Skeletal muscle tissue (tissue), 4 donors: ENCODE results near the gene NIPBL. TPM values are rescaled to one million over a fixed set of nuclear protein-coding genes. Genes with fewer than 3 reads are reported as not detected.

Source experiments
- H3K27ac ChIP-seq: one replicate; pipeline ENCODE4 v1.7.0; 2013; ENCODE audit warnings: mild to moderate bottlenecking, low read depth, low read length, inconsistent platforms
- H3K27me3 ChIP-seq, 3 donors: one replicate each; pipeline ENCODE4 v1.7.0; 2013; ENCODE audit warnings: low read length in 3 of 3; ENCODE audit not compliant: control insufficient read depth in 3 of 3, insufficient read depth in 3 of 3
- H3K36me3 ChIP-seq, 3 donors: one replicate each; pipeline ENCODE4 v1.7.0; 2013; ENCODE audit warnings: low read length in 3 of 3; ENCODE audit not compliant: control insufficient read depth in 3 of 3, insufficient read depth in 3 of 3
- H3K4me1 ChIP-seq, 3 donors: one replicate each; pipeline ENCODE4 v1.7.0; 2013; ENCODE audit warnings: low read length in 3 of 3, mild to moderate bottlenecking in 3 of 3; ENCODE audit not compliant: control insufficient read depth in 3 of 3, insufficient read depth in 3 of 3
- H3K4me3 ChIP-seq, 3 donors: one replicate each; pipeline ENCODE4 v1.7.0; 2013; ENCODE audit warnings: low read length in 3 of 3
- H3K9ac ChIP-seq, 3 donors: one replicate each; pipeline ENCODE4 v1.7.0; 2013; ENCODE audit warnings: low read length in 3 of 3, mild to moderate bottlenecking in 3 of 3, moderate library complexity in 2 of 3, low read depth in 1 of 3
- H3K9me3 ChIP-seq, 3 donors: one replicate each; pipeline ENCODE4 v1.7.0; 2013; ENCODE audit warnings: low read length in 3 of 3; ENCODE audit not compliant: control insufficient read depth in 3 of 3
- total RNA-seq: library from RNA; depleted of rRNA; stranded (reverse); fragments of >200 nt; gene quantifications from one replicate; pipeline ENCODE4 v1.2.3, GENCODE V29; 2014
- donor health status: Osteomylitis.

Gene NIPBL
- total RNA-seq, 1 donor from 2014 or later, result 36.5 TPM

DNA sequence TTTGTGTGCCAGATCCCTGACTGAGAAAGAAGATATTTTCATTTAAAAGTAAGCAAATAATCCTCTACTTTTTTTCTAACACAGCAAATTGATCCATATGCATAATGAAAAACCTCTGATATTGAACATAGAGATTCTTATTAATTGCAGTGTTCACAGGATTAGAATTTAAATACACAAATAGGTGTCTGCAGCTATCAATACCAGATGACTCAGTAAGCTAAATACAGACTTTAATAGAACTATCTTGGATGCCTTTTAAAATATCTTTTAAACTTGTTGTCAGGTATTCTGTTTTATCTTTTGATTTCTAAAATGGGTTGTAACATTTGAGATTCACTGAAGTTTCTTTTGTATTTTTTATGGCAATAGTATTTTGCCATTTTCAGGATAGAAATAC is 43.1 kb downstream of the NIPBL start:
- H3K27ac ChIP-seq, result no peak overlapping the region
- peaks cover 4 to 7% (median 4%) of the 10 kb centered on the region in 3 donors for H3K4me1 ChIP-seq

DNA sequence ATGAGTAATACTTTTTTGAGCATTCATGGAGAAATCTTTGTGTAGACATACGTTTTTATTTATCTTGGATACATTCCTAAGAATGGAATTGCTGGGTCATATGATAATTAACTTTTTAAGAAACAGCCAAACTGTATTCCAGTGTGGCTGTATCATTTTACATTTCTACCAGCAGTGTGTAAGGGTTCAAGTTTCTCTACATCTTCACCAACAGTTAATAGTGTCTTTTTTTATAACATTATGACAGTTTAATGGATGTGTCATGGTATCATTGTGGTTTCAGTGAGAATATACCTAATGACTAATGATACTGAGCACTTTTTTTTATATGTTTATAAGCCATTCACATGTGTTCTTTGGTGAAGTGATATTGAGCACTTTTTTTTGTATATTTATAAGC is 52.4 kb downstream of the NIPBL start:
- Histone ChIP-seq H3K4me1 (peaks cover 0 to 10% (median 3%) of the 10 kb centered on the region in 3 donors), H3K27ac (no peak overlapping the region), H3K9me3 (no peaks in the 10 kb centered on the region), H3K4me3 (no peak overlapping the region), H3K9ac (no peak overlapping the region), H3K27me3 (no peaks in the 10 kb centered on the region), H3K36me3 (no peaks in the 10 kb centered on the region)

More for the DNA sequence above, 43.1 kb downstream of the NIPBL start:
- no peak overlapping the region for H3K4me3 ChIP-seq
- no peaks in the 10 kb centered on the region for H3K9me3 ChIP-seq
- H3K27me3 ChIP-seq, result no peaks in the 10 kb centered on the region
- H3K9ac ChIP-seq, result peak overlapping the region in 1 of 3 donors; percentile 35
- no peaks in the 10 kb centered on the region for H3K36me3 ChIP-seq

DNA sequence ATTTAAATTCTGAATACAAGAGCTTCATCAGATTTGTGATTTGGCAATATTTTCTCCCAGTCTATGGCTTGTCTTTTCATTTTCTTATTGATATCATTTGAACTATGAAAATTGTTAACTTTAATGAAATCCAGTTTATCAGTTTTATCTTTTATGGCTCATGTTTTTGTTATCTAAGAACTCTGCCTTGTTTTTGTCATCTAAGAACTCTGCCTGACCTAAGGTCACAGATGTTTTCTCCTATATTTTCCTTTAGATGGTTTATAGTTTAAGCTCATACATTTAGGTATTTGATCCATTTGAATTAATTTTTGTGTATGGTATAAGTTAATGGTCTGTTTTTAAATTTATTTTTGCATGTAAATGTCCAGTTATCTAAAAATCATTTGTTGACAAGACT is 52.9 kb downstream of the NIPBL start:
- no peaks in the 10 kb centered on the region for H3K36me3 ChIP-seq
- H3K4me3 ChIP-seq, result no peak overlapping the region
- H3K4me1 ChIP-seq, result peaks cover 0 to 10% (median 3%) of the 10 kb centered on the region in 3 donors
- H3K9ac ChIP-seq, result no peak overlapping the region
- H3K9me3 ChIP-seq, result no peaks in the 10 kb centered on the region
- H3K27ac ChIP-seq, result no peak overlapping the region
- no peaks in the 10 kb centered on the region for H3K27me3 ChIP-seq

DNA sequence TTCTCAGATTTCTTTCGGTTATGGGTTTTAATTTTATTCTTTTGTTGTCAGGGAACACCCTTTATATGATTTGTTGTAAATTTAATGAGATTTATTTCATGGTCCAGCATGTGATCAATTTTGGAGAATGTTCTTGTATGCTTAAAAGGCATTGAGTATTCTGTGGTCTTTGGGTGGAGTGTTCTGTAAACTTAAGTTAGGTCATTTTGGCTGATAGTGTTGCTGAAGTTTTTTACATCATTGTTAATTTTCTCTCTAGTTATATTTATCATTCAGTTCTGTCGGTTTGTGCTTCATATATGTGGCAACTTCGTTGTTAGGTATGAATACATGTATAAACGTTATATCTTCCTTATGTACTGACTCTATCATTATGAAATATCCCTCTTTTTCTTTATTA is 55.5 kb downstream of the NIPBL start:
- no peak overlapping the region for H3K4me3 ChIP-seq
- no peaks in the 10 kb centered on the region for H3K36me3 ChIP-seq
- H3K9me3 ChIP-seq, result no peaks in the 10 kb centered on the region
- peaks cover 0 to 12% (median 7%) of the 10 kb centered on the region in 3 donors for H3K4me1 ChIP-seq
- no peak overlapping the region for H3K9ac ChIP-seq
- H3K27me3 ChIP-seq, result no peaks in the 10 kb centered on the region
- no peak overlapping the region for H3K27ac ChIP-seq

DNA sequence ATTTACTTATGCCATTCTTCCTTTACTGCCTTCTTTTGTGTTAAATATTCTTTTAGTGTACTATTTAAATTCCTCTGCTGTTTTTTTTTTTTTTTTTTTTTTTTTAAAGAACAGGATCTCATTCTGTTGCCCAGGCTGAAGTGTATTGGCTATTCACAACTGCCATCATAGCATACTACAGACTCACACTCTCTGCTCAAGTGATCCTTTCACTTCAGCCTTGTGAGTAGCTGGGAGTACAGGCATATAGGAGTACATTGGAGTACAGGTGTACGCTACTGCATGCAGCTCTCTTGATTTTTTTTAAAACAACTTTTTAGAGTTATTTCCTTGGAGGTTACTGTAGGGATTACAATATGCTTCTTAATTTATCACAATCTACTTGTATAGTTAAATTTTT is 56.1 kb downstream of the NIPBL start:
- Histone ChIP-seq H3K9ac (no peak overlapping the region), H3K9me3 (no peaks in the 10 kb centered on the region), H3K27ac (no peak overlapping the region), H3K4me1 (peaks cover 0 to 12% (median 7%) of the 10 kb centered on the region in 3 donors), H3K4me3 (no peak overlapping the region), H3K27me3 (no peaks in the 10 kb centered on the region), H3K36me3 (no peaks in the 10 kb centered on the region)

DNA sequence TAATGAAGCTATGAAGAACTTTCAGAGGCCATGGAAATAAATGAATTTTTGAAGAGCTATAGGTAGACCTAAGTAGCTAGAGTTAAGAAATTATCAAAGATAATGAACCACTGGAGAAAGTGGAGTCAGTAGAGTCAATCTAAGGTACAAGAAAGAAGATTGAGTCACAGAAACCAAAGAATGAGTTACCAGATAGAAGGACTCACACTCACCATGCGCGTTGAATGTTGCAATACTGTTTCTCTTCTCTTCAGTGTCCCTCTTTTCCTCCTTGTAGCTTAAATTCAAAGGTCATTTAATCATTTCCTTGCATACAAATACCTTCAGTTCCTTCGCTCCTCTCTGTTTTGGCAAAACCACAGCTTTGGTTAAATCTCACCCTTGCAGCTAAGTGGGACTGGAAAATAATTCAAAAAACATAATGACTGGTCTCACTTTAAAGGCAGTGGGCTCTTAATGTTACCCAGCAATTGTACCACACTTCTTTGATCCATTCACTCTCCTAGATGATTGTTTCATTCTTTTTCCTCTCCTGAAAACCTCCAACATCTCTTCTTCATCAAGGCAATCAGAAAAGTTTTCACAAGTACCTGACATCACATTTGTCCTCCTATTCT is 58.3 kb downstream of the NIPBL start:
- Histone ChIP-seq H3K9me3 (no peaks in the 10 kb centered on the region), H3K36me3 (no peaks in the 10 kb centered on the region), H3K4me3 (no peak overlapping the region), H3K4me1 (peaks cover 0 to 11% (median 7%) of the 10 kb centered on the region in 3 donors), H3K27ac (no peak overlapping the region), H3K9ac (no peak overlapping the region), H3K27me3 (no peaks in the 10 kb centered on the region)

DNA sequence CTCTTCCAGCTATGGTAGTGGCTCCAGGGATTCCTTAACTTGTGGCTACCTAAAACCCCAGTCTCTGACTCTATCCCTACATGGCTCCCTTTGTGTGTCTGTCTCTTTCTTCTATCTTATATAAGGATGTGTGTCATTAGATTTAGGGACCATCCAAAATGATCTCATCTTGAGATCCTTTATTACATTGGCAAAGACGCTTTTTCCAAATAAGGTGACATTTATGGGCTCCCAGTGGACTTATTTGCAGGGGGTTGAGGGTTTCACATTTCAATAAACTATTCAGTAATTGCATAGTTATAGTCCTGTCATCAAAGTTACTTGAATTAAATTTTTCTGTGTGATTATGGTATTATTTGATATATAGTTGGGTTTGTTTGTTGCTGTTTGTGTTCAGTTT is 59.2 kb downstream of the NIPBL start:
- Histone ChIP-seq H3K4me1 (peaks cover 0 to 7% (median 6%) of the 10 kb centered on the region in 3 donors), H3K27me3 (no peaks in the 10 kb centered on the region), H3K9ac (no peak overlapping the region), H3K4me3 (no peak overlapping the region), H3K36me3 (no peaks in the 10 kb centered on the region), H3K27ac (no peak overlapping the region), H3K9me3 (no peaks in the 10 kb centered on the region)

DNA sequence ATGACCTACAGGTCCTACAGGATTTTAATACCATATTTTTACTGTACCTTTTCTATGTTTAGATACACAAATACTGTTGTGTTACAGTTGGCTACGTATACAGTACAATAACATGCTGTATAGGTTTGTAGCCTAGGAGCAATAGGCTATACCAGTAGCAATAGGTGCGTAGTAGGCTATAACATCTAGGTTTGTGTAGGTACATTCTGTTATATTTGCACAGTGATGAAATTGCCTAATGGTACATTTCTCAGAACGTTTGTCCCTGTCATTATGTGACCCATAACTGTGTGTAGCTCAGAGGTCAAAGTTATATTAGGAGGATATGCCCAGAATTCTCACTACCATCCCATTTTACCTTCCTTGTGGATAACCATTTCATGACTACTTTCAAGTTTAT is 59.7 kb downstream of the NIPBL start:
- Histone ChIP-seq H3K36me3 (no peaks in the 10 kb centered on the region), H3K9me3 (no peaks in the 10 kb centered on the region), H3K9ac (no peak overlapping the region), H3K4me3 (no peak overlapping the region), H3K27ac (no peak overlapping the region), H3K4me1 (peaks cover 0 to 6% (median 6%) of the 10 kb centered on the region in 3 donors), H3K27me3 (no peaks in the 10 kb centered on the region)

DNA sequence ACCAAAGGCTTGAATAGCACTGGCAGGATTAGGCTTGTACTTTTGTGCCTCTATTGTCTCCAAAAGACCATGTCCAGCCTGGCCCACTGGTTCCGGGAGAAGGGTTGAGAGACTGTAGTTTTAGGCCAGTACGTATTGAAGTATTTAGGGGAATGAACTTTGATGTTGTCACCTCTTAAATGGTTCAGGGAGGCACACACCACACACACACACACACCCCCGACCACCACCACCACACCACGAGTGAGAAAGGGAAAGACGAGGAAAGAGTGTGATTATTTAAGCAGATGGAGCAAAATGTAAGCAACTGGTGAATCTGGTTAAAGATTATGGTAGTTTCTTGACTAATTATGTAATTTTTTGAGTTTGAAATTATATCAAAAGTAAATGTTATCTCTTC is 61.6 kb downstream of the NIPBL start:
- H3K9ac ChIP-seq, result no peak overlapping the region
- H3K4me3 ChIP-seq, result no peak overlapping the region
- H3K4me1 ChIP-seq, result peaks cover 0 to 6% (median 4%) of the 10 kb centered on the region in 3 donors
- no peaks in the 10 kb centered on the region for H3K36me3 ChIP-seq
- no peaks in the 10 kb centered on the region for H3K9me3 ChIP-seq
- H3K27ac ChIP-seq, result no peak overlapping the region
- no peaks in the 10 kb centered on the region for H3K27me3 ChIP-seq

DNA sequence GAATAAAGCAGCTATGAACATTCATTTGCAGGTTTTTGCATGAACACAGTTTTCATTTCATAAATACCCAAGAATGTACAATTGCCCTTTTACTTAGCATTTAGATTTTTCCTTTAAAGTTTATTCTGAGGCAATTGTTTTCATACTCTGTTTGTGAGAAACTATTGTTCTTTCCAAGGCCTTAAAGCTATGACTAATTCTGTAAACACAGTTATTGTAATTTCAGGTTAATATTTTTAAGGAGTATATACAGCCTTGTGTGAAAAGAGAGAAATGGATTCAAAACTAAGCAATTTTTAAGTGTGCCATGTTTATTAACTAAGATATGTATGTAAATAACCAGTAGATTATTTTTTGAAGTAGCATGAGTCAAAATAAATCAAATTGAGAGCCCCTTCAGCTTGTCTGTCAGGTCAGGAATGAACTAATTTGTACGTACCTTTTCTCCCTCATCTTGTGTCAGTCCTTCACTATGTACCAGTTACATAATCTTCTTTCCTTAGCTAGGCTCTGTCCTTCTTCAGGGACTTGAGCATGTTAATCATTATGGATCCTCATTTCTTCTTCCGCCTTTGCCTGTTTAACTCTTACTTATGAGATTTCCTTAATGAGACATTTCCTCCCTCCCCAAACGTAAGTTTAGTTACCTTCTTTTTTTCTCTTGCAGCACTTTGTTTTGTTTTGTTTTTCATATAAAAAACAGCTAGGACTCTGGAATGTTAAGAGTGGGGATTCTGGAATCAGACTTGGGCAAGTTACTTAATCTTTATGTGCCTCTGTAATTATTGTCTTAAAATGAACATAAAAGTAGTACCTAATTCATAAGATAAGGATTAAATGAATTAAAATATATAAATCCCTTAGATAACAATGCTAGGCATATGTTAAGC is 63.6 kb downstream of the NIPBL start:
- H3K9ac ChIP-seq, result no peak overlapping the region
- H3K9me3 ChIP-seq, result no peaks in the 10 kb centered on the region
- H3K36me3 ChIP-seq, result no peaks in the 10 kb centered on the region
- no peak overlapping the region for H3K27ac ChIP-seq
- no peaks in the 10 kb centered on the region for H3K27me3 ChIP-seq
- peaks cover 0 to 5% (median 0%) of the 10 kb centered on the region in 3 donors for H3K4me1 ChIP-seq
- H3K4me3 ChIP-seq, result no peak overlapping the region
